ENCODE measurements around the gene S100A1. TPM values are rescaled to one million over a fixed set of nuclear protein-coding genes. Genes with fewer than 3 reads are reported as not detected.

The S100A1 gene
- total and polyA plus RNA-seq, 2 of the 13 experiments (the other 11 are each of a cell fraction or from before 2014, with no cell fraction given) = 120 to 251 TPM

GRCh38 chr1:153608742-153609584 lies 19.3 kb upstream of the S100A1 start (continued):
- peak; percentile 36 for TF ChIP-seq XRCC5 (optimal IDR thresholded peaks at IDR 0.05; ENCODE audit: low read length)
- peak; percentile 50; the same call in 1 of the 2 replicates for TF ChIP-seq ZNF572 (CRISPR knock-in tag; IDR thresholded peaks at IDR 0.05)
- 0 out of 2 replicates have a peak, but pooled peaks have one; percentile 17 for TF ChIP-seq REPIN1 (CRISPR knock-in tag; IDR thresholded peaks at IDR 0.05; ENCODE audit: borderline replicate concordance, low read depth)
- TF ChIP-seq ZNF772 (CRISPR knock-in tag; IDR thresholded peaks at IDR 0.05) = 0 out of 2 replicates have a peak, but pooled peaks have one; percentile 13
- peak; percentile 86; the same call in 1 of the 2 replicates for TF ChIP-seq ZNF761 (CRISPR knock-in tag; conservative IDR thresholded peaks at IDR 0.05)
- TF ChIP-seq PHF8 (CRISPR knock-in tag; IDR thresholded peaks at IDR 0.05) = no peak; the same call in none of the 2 replicates
- peak; percentile 16; the same call in 1 of the 2 replicates for TF ChIP-seq PHF20 (CRISPR knock-in tag; IDR thresholded peaks at IDR 0.05)
- TF ChIP-seq ZNF251 (CRISPR knock-in tag; IDR thresholded peaks at IDR 0.05) = 0 out of 2 replicates have a peak, but pooled peaks have one; percentile 43
- TF ChIP-seq NR3C1 (CRISPR knock-in tag; IDR thresholded peaks at IDR 0.05) = no peak
- TF ChIP-seq TRIM24 (CRISPR knock-in tag; IDR thresholded peaks at IDR 0.05) = no peak
- no peak for TF ChIP-seq MEF2D (CRISPR knock-in tag; IDR thresholded peaks at IDR 0.05)
- TF ChIP-seq POGK (CRISPR knock-in tag; conservative IDR thresholded peaks at IDR 0.05) = 0 out of 2 replicates have a peak, but pooled peaks have one; percentile 16
- TF ChIP-seq NR2F6 (IDR thresholded peaks at IDR 0.05) = peak; percentile 68
- peak; percentile 89 for TF ChIP-seq NR2F6 (CRISPR knock-in tag; IDR thresholded peaks at IDR 0.05)
- TF ChIP-seq SNAPC2 (CRISPR knock-in tag; IDR thresholded peaks at IDR 0.05) = peak; percentile 78; the same call in 1 of the 2 replicates
- TF ChIP-seq ZNF670 (CRISPR knock-in tag; IDR thresholded peaks at IDR 0.05; ENCODE audit: borderline replicate concordance) = peak; percentile 83; the same call in 1 of the 2 replicates
- TF ChIP-seq SUZ12 (IDR thresholded peaks at IDR 0.05; ENCODE audit: low read depth, low read length) = no peak
- 0 out of 2 replicates have a peak, but pooled peaks have one; percentile 25 for TF ChIP-seq ELF1 (CRISPR knock-in tag; IDR thresholded peaks at IDR 0.05)
- no peak; the same call in 1 of the 2 replicates for TF ChIP-seq ZNF205 (CRISPR knock-in tag; IDR thresholded peaks at IDR 0.05)
- TF ChIP-seq JDP2 (CRISPR knock-in tag; IDR thresholded peaks at IDR 0.05; ENCODE audit: borderline replicate concordance) = no peak
- TF ChIP-seq ZNF850 (CRISPR knock-in tag; conservative IDR thresholded peaks at IDR 0.05) = no peak
- TF ChIP-seq CBX5 (CRISPR knock-in tag; IDR thresholded peaks at IDR 0.05; ENCODE audit: borderline replicate concordance) = no peak; the same call in 1 of the 2 replicates
- TF ChIP-seq MYC (CRISPR knock-in tag; IDR thresholded peaks at IDR 0.05; ENCODE audit: borderline replicate concordance) = peak; percentile 80
- TF ChIP-seq CEBPG (CRISPR knock-in tag; IDR thresholded peaks at IDR 0.05) = 0 out of 2 replicates have a peak, but pooled peaks have one; percentile 32
- TF ChIP-seq, protein P1, sequence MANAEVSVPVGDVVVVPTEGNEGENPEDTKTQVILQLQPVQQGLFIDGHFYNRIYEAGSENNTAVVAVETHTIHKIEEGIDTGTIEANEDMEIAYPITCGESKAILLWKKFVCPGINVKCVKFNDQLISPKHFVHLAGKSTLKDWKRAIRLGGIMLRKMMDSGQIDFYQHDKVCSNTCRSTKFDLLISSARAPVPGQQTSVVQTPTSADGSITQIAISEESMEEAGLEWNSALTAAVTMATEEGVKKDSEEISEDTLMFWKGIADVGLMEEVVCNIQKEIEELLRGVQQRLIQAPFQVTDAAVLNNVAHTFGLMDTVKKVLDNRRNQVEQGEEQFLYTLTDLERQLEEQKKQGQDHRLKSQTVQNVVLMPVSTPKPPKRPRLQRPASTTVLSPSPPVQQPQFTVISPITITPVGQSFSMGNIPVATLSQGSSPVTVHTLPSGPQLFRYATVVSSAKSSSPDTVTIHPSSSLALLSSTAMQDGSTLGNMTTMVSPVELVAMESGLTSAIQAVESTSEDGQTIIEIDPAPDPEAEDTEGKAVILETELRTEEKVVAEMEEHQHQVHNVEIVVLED (CRISPR knock-in tag; IDR thresholded peaks at IDR 0.05; ENCODE audit: borderline replicate concordance) = no peak; the same call in 1 of the 2 replicates
- TF ChIP-seq E2F1 (CRISPR knock-in tag; IDR thresholded peaks at IDR 0.05) = no peak
- peak; percentile 73; the same call in 1 of the 2 replicates for TF ChIP-seq ZNF451 (CRISPR knock-in tag; IDR thresholded peaks at IDR 0.05)
- no peak for TF ChIP-seq GTF2F1 (IDR thresholded peaks at IDR 0.05; ENCODE audit: low read length)
